HepG2 (cell line): Measurements from ENCODE around the gene ZNF239. TPM values are rescaled to one million over a fixed set of nuclear protein-coding genes. Genes with fewer than 3 reads are reported as not detected.

Source experiments
- ATAC-seq: fragments of 200-7000 bp; cut with Tn5 transposase; 3 replicates; pipeline ENCODE4 v1.9.1; 2020; ENCODE audit warnings: mild to moderate bottlenecking, moderate library complexity
- BruUV-seq: library from RNA; stranded (reverse); fragments of 400-500 nt; replicated peaks from 2 replicates; lab custom pipeline; 2021; lab: Mats Ljungman, UMichigan
- CTCF ChIA-PET: fragments of 300-600 bp; formaldehyde crosslinking; extraction: SDS; loops from one replicate; lab custom pipeline; 2021; ENCODE audit warnings: low total read pairs, inconsistent platforms, low intra/inter-chr PET ratio; lab: Yijun Ruan, JAX
- POLR2A ChIA-PET: fragments of 350-600 bp; sonication (Branson Sonifier 250); formaldehyde crosslinking; loops from one replicate; lab custom pipeline; 2020; ENCODE audit warnings: antibody characterized with exemption, inconsistent platforms; lab: Yijun Ruan, JAX
- DNase-seq: peaks from one replicate; pipeline ENCODE4 v3.0.0-alpha.2; 2015; ENCODE audit warnings: low spot score
- FAIRE-seq: peaks from 3 replicates; lab custom pipeline; 2011; peaks lifted over from hg19 to GRCh38; lab: Jason Lieb, UNC
- H2AFZ ChIP-seq: one replicate; pipeline ENCODE4 v1.6.1; 2011; ENCODE audit warnings: low read length, inconsistent platforms
- H3K27ac ChIP-seq: fragments of 300-600 bp; 3 replicates; pipeline ENCODE4 v1.8.0; 2011; ENCODE audit warnings: mixed run types, mild to moderate bottlenecking, mixed read lengths, low read length, inconsistent platforms; ENCODE audit not compliant: insufficient read depth; ENCODE audit errors: extremely low read length
- H3K27me3 ChIP-seq, 2 experiments: fragments of 200-600 bp in 1 of 2; 2 replicates in 1 of 2; 3 replicates in 1 of 2; pipeline versions ENCODE4 v1.6.0 to v1.8.0; 2011; ENCODE audit warnings: low read length in 2 of 2, mild to moderate bottlenecking in 2 of 2, moderate library complexity in 2 of 2, inconsistent platforms in 1 of 2; ENCODE audit not compliant: insufficient read depth in 2 of 2, control insufficient read depth in 1 of 2
- H3K36me3 ChIP-seq, 2 experiments: fragments of 200-600 bp in 1 of 2; replicated peaks in 1 of 2; 2 replicates in 1 of 2; 3 replicates in 1 of 2; pipeline versions ENCODE4 v1.5.1 to v1.8.0; 2011; ENCODE audit warnings: low read length in 2 of 2, inconsistent platforms in 1 of 2; ENCODE audit not compliant: insufficient read depth in 2 of 2, control insufficient read depth in 1 of 2
- H3K4me1 ChIP-seq: 2 replicates; pipeline ENCODE4 v1.5.1; 2012; ENCODE audit warnings: low read length, inconsistent platforms; ENCODE audit not compliant: insufficient read depth
- H3K4me2 ChIP-seq: 2 replicates; pipeline ENCODE4 v1.6.0; 2011; ENCODE audit warnings: low read depth, low read length, inconsistent platforms
- H3K4me3 ChIP-seq, 3 experiments: fragments of 200-600 bp in 1 of 3; sonication (generic), shearing (Covaris generic) in 1 of 3; replicated peaks in 1 of 3; 2 replicates each; pipeline ENCODE4 v1.5.1; 2011 to 2016; ENCODE audit warnings: low read length in 3 of 3, inconsistent platforms in 2 of 3, low read depth in 2 of 3, mild to moderate bottlenecking in 2 of 3, control low read depth in 1 of 3, mixed read lengths in 1 of 3; ENCODE audit not compliant: insufficient read depth in 1 of 3
- H3K79me2 ChIP-seq: one replicate; pipeline ENCODE4 v1.6.1; 2011; ENCODE audit warnings: low read length, inconsistent platforms; ENCODE audit not compliant: insufficient read depth
- H3K9ac ChIP-seq: 2 replicates; pipeline ENCODE4 v1.6.0; 2011; ENCODE audit warnings: mild to moderate bottlenecking, low read depth, low read length, inconsistent platforms; ENCODE audit not compliant: insufficient read depth
- H3K9me3 ChIP-seq: 2 replicates; pipeline ENCODE4 v1.5.1; 2012; ENCODE audit warnings: mild to moderate bottlenecking, low read length
- H4K20me1 ChIP-seq: 2 replicates; pipeline ENCODE4 v1.6.0; 2011; ENCODE audit warnings: inconsistent platforms, mild to moderate bottlenecking, low read length, moderate library complexity; ENCODE audit not compliant: insufficient read depth
- IKZF1 ChIP-seq: fragments of 450-650 bp; IDR thresholded peaks from 2 replicates; pipeline ENCODE4 v1.7.1; 2016
- SALL2 ChIP-seq: sonication (generic); formaldehyde crosslinking; IDR thresholded peaks from 2 replicates; pipeline ENCODE4 v1.8.1; 2023; ENCODE audit warnings: mild to moderate bottlenecking, missing genetic modification reagents, inconsistent platforms
- SRSF9 ChIP-seq: fragments of 200-400 bp; formaldehyde crosslinking; IDR thresholded peaks from 2 replicates; pipeline ENCODE4 v1.6.1; 2018; ENCODE audit warnings: borderline replicate concordance, mild to moderate bottlenecking, low read depth, low read length; ENCODE audit not compliant: insufficient read depth, poor library complexity, severe bottlenecking
- SUZ12 ChIP-seq: fragments of 150-350 bp; IDR thresholded peaks from 2 replicates; pipeline ENCODE4 v1.6.1; 2014; ENCODE audit warnings: low read depth, low read length
- ZHX2 ChIP-seq, 2 experiments: sonication (generic) in 1 of 2; formaldehyde crosslinking in 1 of 2; IDR thresholded peaks; 2 replicates each; pipeline versions ENCODE4 v1.6.1 to v1.9.0; 2014 to 2022; ENCODE audit warnings: antibody characterized with exemption in 1 of 2, borderline replicate concordance in 1 of 2, inconsistent platforms in 1 of 2, low read depth in 1 of 2, missing genetic modification reagents in 1 of 2
- ZNF44 ChIP-seq: sonication (generic); formaldehyde crosslinking; IDR thresholded peaks from 2 replicates; pipeline ENCODE4 v1.5.1; 2020; ENCODE audit warnings: mild to moderate bottlenecking, missing genetic modification reagents
- ZNF646 ChIP-seq: sonication (generic); formaldehyde crosslinking; IDR thresholded peaks from 2 replicates; pipeline ENCODE4 v1.9.0; 2021; ENCODE audit warnings: mild to moderate bottlenecking, missing genetic modification reagents
- WGBS: methylation state at CpG from one replicate; pipeline ENCODE4 v1.1.6; 2017; ENCODE audit warnings: low lambda C conversion rate; 5-methylcytosine and 5-hydroxymethylcytosine counted together
- in situ Hi-C: cut with HindIII; loops from 2 replicates; pipeline ENCODE4 v1.10.0; 2017; ENCODE audit warnings: low pct_unique_long_range_greater_than_20kb; ENCODE audit not compliant: extremely low pct_ligation_motif_present
- intact Hi-C: fragments of 100-400 bp; cut with micrococcal nuclease; formaldehyde crosslinking; loops from one replicate; pipeline ENCODE4 v1.10.0; 2022; ENCODE audit not compliant: unreplicated experiment
- polyA plus RNA-seq, 8 experiments: library from polyadenylated mRNA; depleted of rRNA in 3 of 8; stranded (reverse) in 7 of 8; unstranded in 1 of 8; fragments of >200 nt; fragmentation: Illumina TruSeq in 4 of 8; extraction: Trizol in 4 of 8; gene quantifications; 2 replicates each; pipeline versions ENCODE4 v1.2.1 to v1.2.3, GENCODE V29; 2011 to 2016; ENCODE audit warnings: low read depth in 4 of 8, missing spikeins in 1 of 8, mixed read lengths in 1 of 8; ENCODE audit not compliant: insufficient read depth in 1 of 8
- total RNA-seq, 5 experiments: library from RNA; depleted of rRNA; stranded (reverse); fragments of >200 nt; fragmentation: Illumina TruSeq; extraction: Trizol; gene quantifications; 2 replicates each; pipeline ENCODE4 v1.2.3, GENCODE V29; 2016; ENCODE audit warnings: low read depth in 1 of 5

Gene ZNF239
- total and polyA plus RNA-seq, 2 of the 13 experiments (the other 11 are each of a cell fraction or from before 2014, with no cell fraction given) = 0.05 TPM; not detected in 1

- TF ChIP-seq SALL2 (CRISPR knock-in tag) (no peak), ZHX2 (IDR thresholded peaks at IDR 0.05; ENCODE audit: low read depth) (no peak), ZHX2 (CRISPR knock-in tag; IDR thresholded peaks at IDR 0.05; ENCODE audit: borderline replicate concordance) (no peak), ZNF44 (CRISPR knock-in tag) (no peak)
These were observed 490 bp upstream of the ZNF239 start (continued) for GRCh38 chr10:43574906-43575305.

GRCh38 chr10:43573250-43574000 is 991 bp downstream of the ZNF239 start:
- H3K36me3 ChIP-seq = no peaks in the 10 kb centered on the region
- H3K4me2 ChIP-seq = no peak overlapping the region
- FAIRE-seq = no peak
- 71% methylated on average over 14 of the region's 14 CpGs for WGBS
- H3K4me1 ChIP-seq = no peaks in the 10 kb centered on the region
- H4K20me1 ChIP-seq = no peaks in the 10 kb centered on the region
- no TSS peak for BruUV-seq
- no peaks in the 10 kb centered on the region for H3K27me3 ChIP-seq
- CTCF ChIA-PET = no interaction called here
- POLR2A ChIA-PET = no interaction called here
- no peak for ATAC-seq
- DNase-seq = no peak
- H2AFZ ChIP-seq = no peak overlapping the region
- no peak overlapping the region for H3K4me3 ChIP-seq
- in situ Hi-C loops = no loop called here
- no peaks in the 10 kb centered on the region for H3K9me3 ChIP-seq
- no peaks in the 10 kb centered on the region for H3K79me2 ChIP-seq
- intact Hi-C loops = no loop called here
- H3K27ac ChIP-seq = no peak overlapping the region
- H3K9ac ChIP-seq = no peak overlapping the region
- no peak for TF ChIP-seq ZNF646 (CRISPR knock-in tag)
- TF ChIP-seq SRSF9 = no peak
- TF ChIP-seq SUZ12 = no peak
- TF ChIP-seq IKZF1 = no peak
